Activated T-cell treated with anti-CD3 and anti-CD28 coated beads for 1 hour (primary cell): ENCODE measurements around the gene CACNA1S.

Experiments used
- DNase-seq: peaks from one replicate; pipeline ENCODE4 v3.0.0-alpha.2; 2020; ENCODE audit warnings: low read depth

CACNA1S gene

GRCh38 chr1:201112173-201112731, at the start of gene CACNA1S:
Gene CACNA1S, minus strand, starts transcription at chr1:201112426. Its CDS starts 87 bp downstream, at chr1:201112339.
- no peak for DNase-seq

DNA sequence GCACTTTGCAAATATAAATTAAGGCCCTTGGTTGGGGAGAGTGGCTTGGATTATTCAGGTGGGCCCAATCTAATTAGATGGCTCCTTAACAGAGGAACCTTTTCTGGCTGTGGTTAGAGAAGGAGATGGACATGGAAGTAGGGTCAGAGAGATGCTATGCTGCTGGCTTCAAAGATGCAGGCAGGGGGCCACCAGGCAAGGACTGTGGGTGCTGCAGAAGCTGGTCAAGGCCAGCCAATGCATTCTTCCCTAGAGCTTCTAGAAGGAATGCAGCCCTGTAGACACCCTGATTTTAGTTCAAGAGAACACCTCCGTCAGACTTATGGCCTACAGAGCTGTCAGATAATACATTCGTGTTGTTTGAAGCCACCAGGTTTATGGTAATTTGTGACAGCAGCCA, 45.7 kb upstream of the CACNA1S start:
- no peak for DNase-seq

GRCh38 chr1:201156819-201157218, 44.6 kb upstream of the CACNA1S start:
- no peak for DNase-seq

DNA sequence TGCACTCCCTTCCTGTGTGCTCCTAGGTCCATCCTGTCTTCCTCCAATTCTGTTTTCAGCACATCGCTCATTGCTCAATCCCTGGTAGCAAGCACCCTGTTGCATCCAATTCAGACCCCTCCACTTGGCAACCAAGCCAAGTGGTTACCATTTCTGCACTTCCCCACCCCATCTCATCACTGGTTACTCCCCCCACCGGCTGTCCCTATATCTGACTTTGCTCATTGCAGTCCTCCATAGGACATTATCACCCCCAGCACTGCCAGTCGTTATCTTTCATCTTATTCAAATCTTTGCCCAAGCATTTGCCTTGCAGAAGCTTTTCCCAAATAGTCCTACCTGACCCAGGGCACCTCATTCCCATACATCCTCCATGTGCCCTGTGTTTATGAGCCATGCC, 44.1 kb upstream of the CACNA1S start:
- DNase-seq = no peak

GRCh38 chr1:201155354-201155753, 43.1 kb upstream of the CACNA1S start:
- no peak for DNase-seq

- peak; percentile 100 for DNase-seq
Observed at GRCh38 chr1:201154389-201155165, 42.4 kb upstream of the CACNA1S start, which contains the start of gene TMEM9. Gene TMEM9, minus strand, starts transcription at chr1:201154474. Its CDS starts 551 bp downstream, at chr1:201153923.

GRCh38 chr1:201153474-201154388, 41.5 kb upstream of the CACNA1S start:
- no peak for DNase-seq

- DNase-seq = no peak
Observed at GRCh38 chr1:201149400-201149799, 37.2 kb upstream of the CACNA1S start.

- no peak for DNase-seq
Observed at GRCh38 chr1:201147396-201148015, 35.3 kb upstream of the CACNA1S start.

DNA sequence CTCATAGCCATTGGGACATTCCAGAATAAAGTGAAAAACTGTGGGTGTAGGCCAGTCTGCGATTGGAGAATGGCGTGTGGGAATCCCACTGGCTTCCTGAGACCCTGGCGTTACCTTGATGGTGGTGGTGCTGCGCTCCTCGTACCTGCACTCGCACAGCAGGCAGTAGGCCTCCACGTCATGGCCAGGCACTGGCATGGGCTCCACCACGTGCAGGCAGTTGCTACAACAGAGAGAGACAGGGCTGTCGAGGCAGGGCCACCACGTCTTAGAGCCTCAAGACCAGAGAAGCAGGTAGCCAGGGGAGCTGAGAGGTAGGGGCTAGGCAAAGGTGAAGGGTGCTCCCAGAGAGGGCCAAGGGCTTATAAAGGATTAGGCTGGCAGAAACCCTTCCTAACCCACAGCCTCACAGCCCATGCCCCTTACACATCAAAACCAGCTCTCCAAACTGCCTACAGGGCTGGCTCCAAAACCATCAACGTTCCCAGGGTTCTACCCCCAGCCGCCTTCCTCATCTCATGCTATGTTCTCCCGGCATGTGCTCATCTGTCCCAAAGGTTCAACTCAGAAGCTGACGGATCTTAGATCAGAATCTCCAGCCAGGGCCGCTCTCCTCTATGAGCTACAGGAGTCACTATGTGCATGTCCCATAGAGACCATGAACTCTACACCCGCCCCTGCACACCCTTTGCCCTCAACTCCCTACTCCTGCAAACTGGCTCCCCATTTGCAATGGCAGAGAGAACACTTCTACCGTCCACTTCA, 34.6 kb upstream of the CACNA1S start:
- DNase-seq = no peak

DNA sequence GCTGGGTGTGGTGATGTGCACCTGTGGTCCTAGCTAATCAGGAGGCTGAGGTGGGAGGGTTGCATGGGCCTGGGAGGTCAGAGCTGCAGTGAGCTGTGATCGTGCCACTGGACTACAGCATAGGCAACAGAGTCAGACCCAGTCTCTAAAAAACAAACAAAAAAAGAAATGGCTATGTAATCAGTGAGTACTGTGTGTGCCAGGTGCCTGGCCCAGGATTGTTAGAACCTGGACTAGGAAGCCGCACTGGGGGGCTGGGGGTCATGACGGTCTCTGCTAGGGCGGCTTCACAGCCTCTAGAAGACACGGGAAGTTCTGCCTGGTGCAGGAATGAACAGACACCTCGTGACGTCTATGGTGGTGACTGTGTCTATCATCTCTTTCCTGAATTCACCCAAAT, 33.6 kb upstream of the CACNA1S start:
- no peak for DNase-seq

- no peak for DNase-seq
Observed at GRCh38 chr1:201145132-201145531, 32.9 kb upstream of the CACNA1S start.

- no peak for DNase-seq
Observed at GRCh38 chr1:201144701-201145100, 32.5 kb upstream of the CACNA1S start.

- no peak for DNase-seq
Observed at GRCh38 chr1:201143726-201144635, 31.8 kb upstream of the CACNA1S start.

- DNase-seq = no peak
Observed at GRCh38 chr1:201142849-201143725, 30.9 kb upstream of the CACNA1S start.

GRCh38 chr1:201142011-201142848, 30.0 kb upstream of the CACNA1S start:
- no peak for DNase-seq

DNA sequence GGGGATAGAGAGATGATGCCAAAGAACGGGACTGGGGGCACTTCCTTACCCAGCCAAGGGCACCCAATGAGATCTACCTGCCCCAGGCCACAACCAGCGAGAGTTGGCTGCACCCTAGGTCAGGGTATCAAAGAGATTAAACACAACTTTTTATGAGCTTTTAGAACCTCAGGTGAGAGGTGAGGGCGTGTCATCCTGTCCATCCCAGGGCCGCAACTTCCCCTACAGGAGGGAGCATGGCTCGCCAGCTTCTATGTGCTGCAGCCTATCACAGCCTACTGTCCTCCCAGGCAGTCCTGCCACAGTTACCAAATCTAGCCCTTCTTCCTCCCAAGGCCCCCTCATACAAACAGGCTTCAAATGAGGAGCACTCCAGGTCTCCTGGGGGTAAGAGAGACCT, 29.2 kb upstream of the CACNA1S start:
- DNase-seq = no peak

- DNase-seq = no peak
Observed at GRCh38 chr1:201140941-201141260, 28.7 kb upstream of the CACNA1S start.
